ENCODE results near the gene KMT2C. TPM values are rescaled to one million over a fixed set of nuclear protein-coding genes. Genes with fewer than 3 reads are reported as not detected.

The KMT2C gene
- total RNA-seq (2021) (38.9 to 45.4 TPM (median 40.8 TPM) in 3 replicates), Bru-seq, nascent RNA (percentile 75 among the genes with signal in this experiment)
- long read RNA-seq, experiment 1, partial matches to known transcripts = 34 of 59 reads
- long read RNA-seq, experiment 1, other reads (novel, unspliced or antisense) = 25 of 59 reads
- long read RNA-seq, experiment 2, partial matches to known transcripts = 9 of 29 reads
- long read RNA-seq, experiment 2, other reads (novel, unspliced or antisense) = 20 of 29 reads
- long read RNA-seq, experiment 3, partial matches to known transcripts = 1 of 1 reads
- long read RNA-seq, experiment 3, other reads (novel, unspliced or antisense) = 0 of 1 reads

GRCh38 chr7:152435384-152436110 is at the start of gene KMT2C:
Gene KMT2C (minus strand): TSS chr7:152436003. CDS start chr7:152435786, 217 bp downstream.
- TF ChIP-seq FOXJ3 (CRISPR knock-in tag; IDR thresholded peaks at IDR 0.05; ENCODE audit: borderline replicate concordance) (no peak), MXD4 (CRISPR knock-in tag; IDR thresholded peaks at IDR 0.05; ENCODE audit: borderline replicate concordance) (no peak), NR2C2 (CRISPR knock-in tag; IDR thresholded peaks at IDR 0.05) (no peak), EMX1 (CRISPR knock-in tag; IDR thresholded peaks at IDR 0.05) (no peak), AFF4 (CRISPR knock-in tag; IDR thresholded peaks at IDR 0.05; ENCODE audit: borderline replicate concordance) (no peak), NR3C1 (CRISPR knock-in tag; conservative IDR thresholded peaks at IDR 0.05; ENCODE audit: low read depth) (no peak), SMAD3 (CRISPR knock-in tag; IDR thresholded peaks at IDR 0.05; ENCODE audit: borderline replicate concordance) (no peak), SMAD4 (CRISPR knock-in tag; IDR thresholded peaks at IDR 0.05) (no peak), ATF6 (CRISPR knock-in tag; IDR thresholded peaks at IDR 0.05) (no peak), ZNF423 (CRISPR knock-in tag; IDR thresholded peaks at IDR 0.05) (no peak), MAX (CRISPR knock-in tag; IDR thresholded peaks at IDR 0.05) (no peak), TEAD4 (CRISPR knock-in tag; IDR thresholded peaks at IDR 0.05) (no peak)
- ATAC-seq (peak; percentile 2; the same call in 1 of the 2 replicates), DNase-seq (ENCODE audit: low spot score) (peak; percentile 40)
- Mint-ChIP-seq H3K27ac (peak within 1 kb of the TSS; percentile 70; the same call in 1 of the 2 replicates), H3K27me3 (ENCODE audit: low read depth) (peaks cover 14% of the 10 kb centered on the region), H3K36me3 (no peaks in the 10 kb centered on the region), H3K9me3 (no peaks in the 10 kb centered on the region), H3K4me3 (peak within 1 kb of the TSS; percentile 87), H3K4me1 (peaks cover 42% of the 10 kb centered on the region)
- POLR2A ChIA-PET = interaction anchor here (0.6 kb wide), 1 partner anchor 13 kb away, joined by 3 read pairs; no protein-coding TSS in a partner anchor
- CTCF ChIA-PET = interaction anchor here (1.5 kb wide), 1 partner anchor 41 kb away, joined by 5 read pairs; no protein-coding TSS in a partner anchor

GRCh38 chr7:152481082-152481481 is 45.3 kb upstream of the KMT2C start:
- CTCF ChIA-PET = no interaction called here
- H3K4me1 Mint-ChIP-seq = peaks cover 4% of the 10 kb centered on the region
- no peaks in the 10 kb centered on the region for H3K36me3 Mint-ChIP-seq
- POLR2A ChIA-PET = no interaction called here
- H3K27me3 Mint-ChIP-seq (ENCODE audit: low read depth) = no peaks in the 10 kb centered on the region
- no peaks in the 10 kb centered on the region for H3K9me3 Mint-ChIP-seq
- TF ChIP-seq PRRX2 (CRISPR knock-in tag; IDR thresholded peaks at IDR 0.05) = no peak
- TF ChIP-seq ZBTB21 (CRISPR knock-in tag; IDR thresholded peaks at IDR 0.05; ENCODE audit: borderline replicate concordance) = no peak
- TF ChIP-seq SP1 (CRISPR knock-in tag; conservative IDR thresholded peaks at IDR 0.05) = no peak
- TF ChIP-seq HMGA2 (CRISPR knock-in tag; IDR thresholded peaks at IDR 0.05) = no peak
- no peak for TF ChIP-seq FOXK1 (CRISPR knock-in tag; IDR thresholded peaks at IDR 0.05)
- no peak for TF ChIP-seq GTF2I (CRISPR knock-in tag; conservative IDR thresholded peaks at IDR 0.05)
- TF ChIP-seq ETV6 (CRISPR knock-in tag; IDR thresholded peaks at IDR 0.05) = no peak
- no peak for TF ChIP-seq MXD4 (CRISPR knock-in tag; IDR thresholded peaks at IDR 0.05; ENCODE audit: borderline replicate concordance)
- TF ChIP-seq SMAD4 (CRISPR knock-in tag; IDR thresholded peaks at IDR 0.05) = no peak
- no peak for TF ChIP-seq MYBL2 (CRISPR knock-in tag; IDR thresholded peaks at IDR 0.05)
- H3K4me3 Mint-ChIP-seq = no peak overlapping the region
- DNase-seq (ENCODE audit: low spot score) (no peak), ATAC-seq (no peak)
- H3K27ac Mint-ChIP-seq = no peak overlapping the region
